ENCODE results near the gene CDH4. TPM values are rescaled to one million over a fixed set of nuclear protein-coding genes. Genes with fewer than 3 reads are reported as not detected.

Gene CDH4
- total and polyA plus RNA-seq, 2 donors from 2014 or later: 1.1 TPM; not detected in 1

GRCh38 chr20:61833807-61834610 is 581.9 kb downstream of the CDH4 start:
- FAIRE-seq (no peak), DNase-seq (peak in 1 of 5 donors; percentile 66)
- Histone ChIP-seq H3K27ac (ENCODE audit: low read depth in 2 of 2, low read length in 2 of 2) (no peak overlapping the region), H3K27me3 (ENCODE audit: control insufficient read depth, insufficient read depth, low read length) (no peaks in the 10 kb centered on the region), H3K4me3 (ENCODE audit: low read length in 3 of 3) (no peak overlapping the region), H3K36me3 (ENCODE audit: control insufficient read depth in 2 of 3, insufficient read depth in 3 of 3, low read length in 3 of 3) (no peaks in the 10 kb centered on the region), H3K9ac (ENCODE audit: low read length in 3 of 3) (no peak overlapping the region), H3K9me3 (ENCODE audit: control insufficient read depth in 2 of 3, insufficient read depth in 1 of 3, low read length in 3 of 3) (no peaks in the 10 kb centered on the region), H3K4me1 (ENCODE audit: control insufficient read depth in 2 of 3, insufficient read depth in 2 of 3, low read depth in 1 of 3, low read length in 3 of 3) (no peaks in the 10 kb centered on the region)
- intact Hi-C loops (cut with DNase I): no loop called here
- TF ChIP-seq CTCF (IDR thresholded peaks at IDR 0.05; ENCODE audit: borderline replicate concordance, extremely low read depth, insufficient read depth): no peak

GRCh38 chr20:61835301-61835700 is 583.2 kb downstream of the CDH4 start:
- H3K9me3 ChIP-seq (ENCODE audit: control insufficient read depth in 2 of 3, insufficient read depth in 1 of 3, low read length in 3 of 3): no peaks in the 10 kb centered on the region
- FAIRE-seq: no peak
- H3K9ac ChIP-seq (ENCODE audit: low read length in 3 of 3): no peak overlapping the region
- H3K27me3 ChIP-seq (ENCODE audit: control insufficient read depth, insufficient read depth, low read length): no peaks in the 10 kb centered on the region
- H3K27ac ChIP-seq (ENCODE audit: low read depth in 2 of 2, low read length in 2 of 2): no peak overlapping the region
- DNase-seq: peak in 1 of 5 donors; percentile 35
- no peak for TF ChIP-seq CTCF (IDR thresholded peaks at IDR 0.05; ENCODE audit: borderline replicate concordance, extremely low read depth, insufficient read depth)
- H3K36me3 ChIP-seq (ENCODE audit: control insufficient read depth in 2 of 3, insufficient read depth in 3 of 3, low read length in 3 of 3): no peaks in the 10 kb centered on the region
- no peak overlapping the region for H3K4me3 ChIP-seq (ENCODE audit: low read length in 3 of 3)
- intact Hi-C loops (cut with DNase I): no loop called here
- no peaks in the 10 kb centered on the region for H3K4me1 ChIP-seq (ENCODE audit: control insufficient read depth in 2 of 3, insufficient read depth in 2 of 3, low read depth in 1 of 3, low read length in 3 of 3)

GRCh38 chr20:61835791-61836350 is 583.8 kb downstream of the CDH4 start:
- Histone ChIP-seq H3K9me3 (ENCODE audit: control insufficient read depth in 2 of 3, insufficient read depth in 1 of 3, low read length in 3 of 3) (no peaks in the 10 kb centered on the region), H3K36me3 (ENCODE audit: control insufficient read depth in 2 of 3, insufficient read depth in 3 of 3, low read length in 3 of 3) (no peaks in the 10 kb centered on the region), H3K4me1 (ENCODE audit: control insufficient read depth in 2 of 3, insufficient read depth in 2 of 3, low read depth in 1 of 3, low read length in 3 of 3) (no peaks in the 10 kb centered on the region), H3K27me3 (ENCODE audit: control insufficient read depth, insufficient read depth, low read length) (no peaks in the 10 kb centered on the region), H3K4me3 (ENCODE audit: low read length in 3 of 3) (no peak overlapping the region), H3K9ac (ENCODE audit: low read length in 3 of 3) (no peak overlapping the region), H3K27ac (ENCODE audit: low read depth in 2 of 2, low read length in 2 of 2) (no peak overlapping the region)
- TF ChIP-seq CTCF (IDR thresholded peaks at IDR 0.05; ENCODE audit: borderline replicate concordance, extremely low read depth, insufficient read depth): no peak
- DNase-seq: peak in 1 of 5 donors; percentile 64
- no peak for FAIRE-seq
- intact Hi-C loops (cut with DNase I): no loop called here

All from kidney (tissue), 14 donors.